ENCODE data around the gene BRD7. TPM values are rescaled to one million over a fixed set of nuclear protein-coding genes. Genes with fewer than 3 reads are reported as not detected.

Gene BRD7
- total RNA-seq, 4 donors from 2014 or later, result 53.1 to 62.0 (median 56.2) TPM

DNA sequence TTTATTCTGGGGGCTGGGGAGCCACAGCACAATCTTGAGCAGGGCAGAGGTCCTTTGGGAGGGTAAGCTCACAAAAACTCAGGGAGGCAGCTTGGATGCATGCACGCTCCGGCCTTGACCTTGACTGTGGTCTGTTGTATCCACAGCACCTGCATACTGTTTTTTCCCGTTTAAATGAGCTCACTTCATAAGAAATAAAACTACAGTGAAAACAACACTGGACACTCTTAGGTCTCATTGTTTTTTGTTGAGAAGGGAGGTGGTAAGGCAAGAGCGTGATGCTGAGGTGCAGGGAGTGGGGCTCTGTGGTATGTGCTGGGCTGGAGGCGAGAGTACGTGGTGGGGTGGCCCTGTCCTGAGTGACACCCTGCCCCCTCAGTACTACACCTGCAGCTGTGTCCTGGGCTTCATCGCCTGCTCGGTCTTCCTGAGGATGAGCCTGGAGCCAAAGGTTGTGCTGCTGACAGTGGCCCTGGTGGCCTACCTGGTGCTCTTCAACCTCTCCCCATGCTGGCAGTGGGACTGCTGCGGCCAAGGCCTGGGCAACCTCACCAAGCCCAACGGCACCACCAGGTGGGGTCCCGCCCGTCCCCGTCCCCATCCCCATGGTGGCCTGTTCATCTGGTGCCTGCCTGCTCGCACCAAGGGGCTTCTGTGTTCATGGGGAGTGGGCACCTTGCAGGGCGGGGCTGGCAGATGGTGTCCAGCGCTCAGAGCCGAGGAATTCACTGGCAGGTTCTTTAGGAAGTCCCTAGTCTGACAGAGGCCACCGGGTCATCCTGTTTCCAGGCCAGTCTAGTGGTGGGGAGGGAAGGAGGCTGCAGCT, 58.3 kb downstream of the BRD7 start:
- Histone ChIP-seq H3K27me3 (no peaks in the 10 kb centered on the region), H3K9me3 (no peaks in the 10 kb centered on the region), H3K4me3 (no peak overlapping the region), H3K27ac (no peak overlapping the region), H3K4me1 (peaks cover 11% of the 10 kb centered on the region), H3K36me3 (peaks cover 34% of the 10 kb centered on the region)
- WGBS, result 74% methylated on average over 6 of the region's 18 CpGs
- DNase-seq (ENCODE audit: low spot score in 2 of 2), result no peak
- TF ChIP-seq POLR2AphosphoS5 (IDR thresholded peaks at IDR 0.05) (no peak), EP300 (IDR thresholded peaks at IDR 0.05) (no peak), POLR2A (IDR thresholded peaks at IDR 0.05) (no peak)
- TF ChIP-seq, protein P1, sequence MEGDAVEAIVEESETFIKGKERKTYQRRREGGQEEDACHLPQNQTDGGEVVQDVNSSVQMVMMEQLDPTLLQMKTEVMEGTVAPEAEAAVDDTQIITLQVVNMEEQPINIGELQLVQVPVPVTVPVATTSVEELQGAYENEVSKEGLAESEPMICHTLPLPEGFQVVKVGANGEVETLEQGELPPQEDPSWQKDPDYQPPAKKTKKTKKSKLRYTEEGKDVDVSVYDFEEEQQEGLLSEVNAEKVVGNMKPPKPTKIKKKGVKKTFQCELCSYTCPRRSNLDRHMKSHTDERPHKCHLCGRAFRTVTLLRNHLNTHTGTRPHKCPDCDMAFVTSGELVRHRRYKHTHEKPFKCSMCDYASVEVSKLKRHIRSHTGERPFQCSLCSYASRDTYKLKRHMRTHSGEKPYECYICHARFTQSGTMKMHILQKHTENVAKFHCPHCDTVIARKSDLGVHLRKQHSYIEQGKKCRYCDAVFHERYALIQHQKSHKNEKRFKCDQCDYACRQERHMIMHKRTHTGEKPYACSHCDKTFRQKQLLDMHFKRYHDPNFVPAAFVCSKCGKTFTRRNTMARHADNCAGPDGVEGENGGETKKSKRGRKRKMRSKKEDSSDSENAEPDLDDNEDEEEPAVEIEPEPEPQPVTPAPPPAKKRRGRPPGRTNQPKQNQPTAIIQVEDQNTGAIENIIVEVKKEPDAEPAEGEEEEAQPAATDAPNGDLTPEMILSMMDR (IDR thresholded peaks at IDR 0.05), result no peak

DNA sequence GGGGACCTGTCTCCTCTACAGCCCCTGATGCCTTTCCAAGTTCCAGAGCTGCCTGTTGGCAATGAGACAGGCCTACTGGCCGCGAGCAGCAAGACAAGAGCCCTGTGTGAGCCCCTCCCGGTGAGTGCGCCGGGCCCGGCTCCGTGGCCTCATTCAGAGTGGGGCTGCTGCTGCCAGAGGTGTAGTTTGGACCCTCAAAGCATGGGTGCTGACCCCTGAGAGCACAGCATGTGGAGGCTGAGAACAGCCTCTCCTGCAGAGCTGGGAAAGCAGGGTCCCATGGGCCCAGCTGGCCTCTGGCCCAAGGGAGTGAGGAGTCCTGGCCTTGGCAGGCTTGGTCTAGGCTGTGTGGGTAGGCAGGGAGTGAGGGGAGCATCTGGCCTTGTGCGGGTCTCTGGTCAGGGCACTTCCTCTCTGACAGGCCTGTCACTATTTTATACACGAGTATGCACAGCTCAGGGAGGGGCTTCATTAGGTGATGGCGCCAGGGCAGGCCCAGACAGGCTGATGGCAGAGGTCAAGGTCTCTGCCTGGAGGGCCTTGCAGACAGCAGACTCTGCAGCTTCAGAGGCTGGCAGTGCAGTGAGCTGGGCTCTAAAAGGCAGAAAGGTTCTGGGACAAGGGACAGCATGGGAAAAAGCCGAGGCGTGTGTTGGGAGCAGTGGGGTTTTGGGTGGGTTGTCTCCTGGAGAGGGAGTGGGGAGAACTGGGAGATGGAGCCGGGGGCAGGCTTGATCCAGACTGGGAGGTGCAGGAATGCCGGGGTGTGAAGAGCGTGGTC, 59.1 kb downstream of the BRD7 start:
- H3K9me3 ChIP-seq, result no peaks in the 10 kb centered on the region
- 60% methylated on average over 13 of the region's 15 CpGs for WGBS
- H3K27me3 ChIP-seq, result no peaks in the 10 kb centered on the region
- peaks cover 31% of the 10 kb centered on the region for H3K36me3 ChIP-seq
- peaks cover 11% of the 10 kb centered on the region for H3K4me1 ChIP-seq
- no peak for TF ChIP-seq POLR2AphosphoS5 (IDR thresholded peaks at IDR 0.05)
- no peak for TF ChIP-seq EP300 (IDR thresholded peaks at IDR 0.05)
- TF ChIP-seq, protein P1 (IDR thresholded peaks at IDR 0.05), result no peak
- no peak for TF ChIP-seq POLR2A (IDR thresholded peaks at IDR 0.05)
- peak in 1 of 2 donors; percentile 67 for DNase-seq (ENCODE audit: low spot score in 2 of 2)
- no peak overlapping the region for H3K27ac ChIP-seq
- H3K4me3 ChIP-seq, result no peak overlapping the region

DNA sequence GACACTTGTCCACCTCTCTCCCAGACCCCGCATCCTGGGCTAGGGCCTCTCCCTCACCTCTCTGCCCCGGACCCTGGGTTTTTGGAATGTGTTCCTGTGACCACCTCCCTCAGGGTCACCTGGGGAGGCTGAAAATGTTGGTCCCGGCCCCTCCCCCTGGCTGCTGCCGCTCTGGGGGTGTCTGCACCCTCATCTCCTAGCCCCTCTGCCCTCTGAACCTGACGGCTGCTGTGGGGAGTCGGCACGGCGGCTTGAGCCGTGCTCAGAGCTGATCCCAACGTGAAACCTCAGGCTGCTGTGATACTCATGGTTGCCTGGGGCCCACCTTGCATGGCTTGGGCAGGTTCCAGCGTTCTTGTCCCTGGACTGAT, 59.6 kb downstream of the BRD7 start:
- no peaks in the 10 kb centered on the region for H3K27me3 ChIP-seq
- peaks cover 11% of the 10 kb centered on the region for H3K4me1 ChIP-seq
- H3K4me3 ChIP-seq, result no peak overlapping the region
- TF ChIP-seq POLR2A (IDR thresholded peaks at IDR 0.05), result no peak
- TF ChIP-seq, protein P1 (IDR thresholded peaks at IDR 0.05), result no peak
- no peak for TF ChIP-seq EP300 (IDR thresholded peaks at IDR 0.05)
- TF ChIP-seq POLR2AphosphoS5 (IDR thresholded peaks at IDR 0.05), result no peak
- WGBS, result 69% methylated on average over 11 of the region's 11 CpGs
- H3K36me3 ChIP-seq, result peaks cover 30% of the 10 kb centered on the region
- DNase-seq (ENCODE audit: low spot score in 2 of 2), result peak in 1 of 2 donors; percentile 66
- H3K27ac ChIP-seq, result no peak overlapping the region
- no peaks in the 10 kb centered on the region for H3K9me3 ChIP-seq

DNA sequence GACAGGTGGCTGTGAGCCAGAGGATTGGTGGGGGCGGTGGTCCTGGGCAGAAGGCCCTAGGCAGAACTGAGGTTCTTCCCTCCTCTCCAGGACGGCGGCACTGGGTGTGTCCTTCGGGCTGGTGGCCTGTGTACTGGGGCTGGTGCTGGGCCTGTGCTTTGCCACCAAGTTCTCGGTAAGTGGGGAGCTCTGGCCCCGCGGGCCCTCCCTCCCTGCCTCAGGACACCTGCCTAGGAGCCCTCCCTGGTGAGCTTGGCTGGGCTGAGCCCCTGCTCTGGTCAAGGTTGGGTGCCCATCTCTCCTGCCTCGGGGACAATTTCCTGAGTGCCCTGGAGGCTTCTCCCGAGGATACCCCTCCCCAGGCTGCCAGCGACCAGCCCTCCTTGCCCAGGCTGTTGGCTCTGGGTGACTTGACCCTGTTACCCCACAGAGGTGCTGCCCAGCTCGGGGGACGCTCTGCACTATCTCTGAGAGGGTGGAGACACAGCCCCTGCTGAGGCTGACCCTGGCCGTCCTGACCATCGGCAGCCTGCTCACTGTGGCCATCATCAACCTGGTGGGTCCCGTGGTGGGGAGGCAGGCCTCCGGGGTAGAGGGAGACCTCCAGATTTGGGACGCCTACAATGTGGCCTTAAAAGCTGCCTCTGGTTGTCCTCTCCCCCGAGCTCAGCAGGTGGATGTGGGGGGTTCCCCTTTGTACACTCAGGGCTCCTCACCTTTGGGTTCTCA, 60.4 kb downstream of the BRD7 start:
- TF ChIP-seq, protein P1 (IDR thresholded peaks at IDR 0.05), result no peak
- TF ChIP-seq POLR2A (IDR thresholded peaks at IDR 0.05) (no peak), EP300 (IDR thresholded peaks at IDR 0.05) (no peak), POLR2AphosphoS5 (IDR thresholded peaks at IDR 0.05) (no peak)
- Histone ChIP-seq H3K4me3 (no peak overlapping the region), H3K36me3 (peaks cover 23% of the 10 kb centered on the region), H3K27ac (no peak overlapping the region), H3K4me1 (peaks cover 11% of the 10 kb centered on the region), H3K9me3 (no peaks in the 10 kb centered on the region), H3K27me3 (no peaks in the 10 kb centered on the region)
- DNase-seq (ENCODE audit: low spot score in 2 of 2), result peak; percentile 62 to 78
- WGBS, result 87% methylated on average over 8 of the region's 18 CpGs
